CD8-positive, alpha-beta memory T cell (primary cell): Measurements from ENCODE around the gene EPHB1. TPM values are rescaled to one million over a fixed set of nuclear protein-coding genes. Genes with fewer than 3 reads are reported as not detected.

Experiments
- CTCF ChIA-PET: fragments of 350-600 bp; sonication (Branson Sonifier 250); formaldehyde crosslinking; loops from one replicate; lab custom pipeline; 2021; ENCODE audit warnings: antibody characterized with exemption; lab: Charles Lee
- POLR2A ChIA-PET: fragments of 350-600 bp; sonication (Branson Sonifier 250); formaldehyde crosslinking; loops from one replicate; lab custom pipeline; 2021; ENCODE audit warnings: antibody characterized with exemption; lab: Charles Lee
- DNase-seq, 5 donors: peaks; one replicate each; pipeline versions ENCODE4 v3.0.0 to v3.0.0-alpha.2; 2020 to 2022; ENCODE audit warnings: mixed read lengths in 1 of 5
- H3K27ac ChIP-seq: one replicate; pipeline ENCODE4 v1.7.0; 2013; ENCODE audit warnings: low read depth, mild to moderate bottlenecking, low read length, moderate library complexity
- H3K27me3 ChIP-seq: 2 replicates; pipeline ENCODE4 v1.7.0; 2013; ENCODE audit warnings: low read length, mild to moderate bottlenecking; ENCODE audit not compliant: insufficient read depth, poor library complexity, severe bottlenecking
- H3K36me3 ChIP-seq: 2 replicates; pipeline ENCODE4 v1.7.0; 2013; ENCODE audit warnings: mild to moderate bottlenecking, low read length, moderate library complexity; ENCODE audit not compliant: insufficient read depth
- H3K4me1 ChIP-seq: 2 replicates; pipeline ENCODE4 v1.7.0; 2013; ENCODE audit warnings: mild to moderate bottlenecking, low read length, moderate library complexity; ENCODE audit not compliant: insufficient read depth
- H3K4me3 ChIP-seq: 2 replicates; pipeline ENCODE4 v1.7.0; 2013; ENCODE audit warnings: mild to moderate bottlenecking, low read length
- H3K9me3 ChIP-seq: 2 replicates; pipeline ENCODE4 v1.7.0; 2013; ENCODE audit warnings: mild to moderate bottlenecking, low read length
- H3K27ac Mint-ChIP-seq, 8 donors: one replicate each; pipeline ENCODE4 v1.8.0; 2020 to 2021; ENCODE audit warnings: mixed read lengths in 8 of 8, mild to moderate bottlenecking in 6 of 8, inconsistent platforms in 3 of 8, moderate library complexity in 3 of 8
- H3K27me3 Mint-ChIP-seq, 2 donors: one replicate each; pipeline ENCODE4 v1.8.0; 2020 to 2021; ENCODE audit warnings: mixed read lengths in 2 of 2, mild to moderate bottlenecking in 1 of 2, moderate library complexity in 1 of 2
- H3K36me3 Mint-ChIP-seq, 3 donors: one replicate each; pipeline ENCODE4 v1.8.0; 2020 to 2021; ENCODE audit warnings: mixed read lengths in 3 of 3, inconsistent platforms in 1 of 3, mild to moderate bottlenecking in 1 of 3
- H3K4me1 Mint-ChIP-seq, 3 donors: one replicate each; pipeline ENCODE4 v1.8.0; 2020 to 2021; ENCODE audit warnings: mixed read lengths in 3 of 3, inconsistent platforms in 1 of 3, mild to moderate bottlenecking in 1 of 3
- H3K4me3 Mint-ChIP-seq, 7 donors: one replicate each; pipeline ENCODE4 v1.8.0; 2020 to 2021; ENCODE audit warnings: mixed read lengths in 7 of 7, mild to moderate bottlenecking in 6 of 7, moderate library complexity in 4 of 7, inconsistent platforms in 2 of 7
- H3K9me3 Mint-ChIP-seq, 5 donors: one replicate each; pipeline ENCODE4 v1.8.0; 2020 to 2022; ENCODE audit warnings: mixed read lengths in 5 of 5, mild to moderate bottlenecking in 3 of 5, moderate library complexity in 2 of 5, inconsistent platforms in 1 of 5
- polyA plus RNA-seq: library from polyadenylated mRNA; unstranded; fragments of 300-500 nt; fragmentation: Illumina TruSeq; gene quantifications from one replicate; pipeline ENCODE4 v1.2.3, GENCODE V29; 2021
- total RNA-seq, 2 experiments: library from RNA; stranded (reverse); gene quantifications; one replicate each; pipeline ENCODE4 v1.2.3, GENCODE V29; 2021

The EPHB1 gene
- total and polyA plus RNA-seq, 3 experiments from 2014 or later = 0.10 TPM; not detected in 2

DNA sequence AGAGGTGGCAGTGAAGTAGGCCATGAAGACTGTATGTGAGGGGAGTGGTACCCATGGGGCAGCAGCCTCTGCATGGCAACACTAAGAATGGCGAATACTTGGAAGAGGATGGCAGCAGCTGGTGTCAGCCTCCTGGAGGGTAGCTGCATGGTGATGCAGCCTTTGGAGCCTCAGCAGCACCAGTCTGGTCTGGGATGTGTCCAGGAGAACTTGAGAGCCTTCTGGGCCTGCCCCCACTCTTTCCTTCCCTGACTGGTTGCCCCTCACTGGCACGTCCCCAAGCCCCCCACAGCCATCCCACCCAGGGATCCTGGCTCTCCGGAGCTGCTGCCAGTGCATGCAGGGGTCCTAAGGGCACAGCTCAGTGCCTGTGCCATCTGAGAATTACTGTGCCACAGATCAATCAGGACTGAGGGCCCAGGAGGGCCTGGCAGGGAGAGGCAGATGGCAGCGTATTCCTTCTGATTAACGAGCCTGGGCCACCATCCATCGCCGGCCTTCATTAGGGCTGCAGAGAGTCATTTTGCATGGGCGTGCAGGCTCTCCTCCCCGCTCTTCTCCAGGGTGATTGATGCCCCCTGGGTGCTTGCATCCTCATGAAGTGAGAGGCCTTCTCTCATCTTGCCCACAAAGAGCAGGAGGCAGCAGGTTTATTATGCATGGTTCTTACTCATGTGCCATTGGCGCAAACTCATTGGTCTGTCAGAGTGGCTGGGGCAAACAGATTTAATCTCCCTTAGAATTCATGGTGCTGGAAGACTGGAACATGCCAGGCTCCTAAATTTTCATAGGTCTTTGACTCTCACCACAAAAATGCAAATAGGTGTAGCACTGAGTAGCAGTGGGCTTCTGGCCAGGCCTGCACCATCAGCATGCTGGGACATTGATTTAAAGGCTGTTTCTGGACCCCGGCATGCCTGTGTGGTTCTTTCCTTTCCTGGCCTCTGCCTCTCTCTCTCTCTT lies 116.8 kb downstream of the EPHB1 start:
- Histone ChIP-seq H3K4me3 (no peak overlapping the region), H3K4me1 (no peaks in the 10 kb centered on the region), H3K9me3 (no peaks in the 10 kb centered on the region), H3K27ac (no peak overlapping the region), H3K27me3 (no peaks in the 10 kb centered on the region), H3K36me3 (no peaks in the 10 kb centered on the region)
- Mint-ChIP-seq H3K4me3 (peak overlapping the region in 1 of 7 donors; percentile 32), H3K4me1 (no peaks in the 10 kb centered on the region), H3K9me3 (peaks cover 0 to 5% (median 0%) of the 10 kb centered on the region in 5 donors), H3K27me3 (no peaks in the 10 kb centered on the region), H3K27ac (no peak overlapping the region), H3K36me3 (no peaks in the 10 kb centered on the region)
- CTCF ChIA-PET = no interaction called here
- DNase-seq = no peak
- POLR2A ChIA-PET = no interaction called here

DNA sequence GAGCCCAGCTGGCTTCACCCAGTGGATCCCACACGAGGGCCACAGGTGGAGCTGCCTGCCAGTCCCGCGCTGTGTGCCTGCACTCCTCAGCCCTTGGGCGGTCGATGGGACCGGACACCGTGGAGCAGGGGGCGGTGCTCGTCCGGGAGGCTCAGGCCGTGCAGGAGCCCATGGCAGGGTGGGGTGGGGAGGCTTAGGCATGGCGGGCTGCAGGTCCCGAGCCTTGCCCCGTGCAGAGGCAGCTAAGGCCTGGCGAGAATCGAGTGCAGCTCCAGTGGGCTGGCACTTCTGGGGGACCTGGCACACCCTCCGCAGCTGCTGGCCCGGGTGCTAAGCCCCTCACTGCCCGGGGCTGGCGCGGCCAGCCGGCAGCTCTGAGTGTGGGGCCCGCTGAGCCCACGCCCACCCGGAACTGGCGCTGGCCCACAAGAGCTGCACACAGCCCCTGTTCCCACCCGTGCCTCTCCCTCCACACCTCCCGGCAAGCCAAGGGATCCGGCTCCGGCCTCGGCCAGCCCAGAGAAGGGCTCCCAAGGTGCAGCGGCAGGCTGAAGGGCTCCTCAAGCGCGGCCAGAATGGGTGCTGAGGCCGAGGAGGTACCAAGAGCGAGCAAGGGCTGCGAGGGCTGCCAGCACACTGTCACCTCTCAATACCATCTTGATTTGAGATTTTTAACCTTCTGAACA lies 121.4 kb downstream of the EPHB1 start:
- H3K9me3 Mint-ChIP-seq = peaks cover 0 to 5% (median 0%) of the 10 kb centered on the region in 5 donors
- H3K9me3 ChIP-seq = no peaks in the 10 kb centered on the region
- H3K27me3 ChIP-seq = no peaks in the 10 kb centered on the region
- no peak overlapping the region for H3K27ac Mint-ChIP-seq
- H3K27me3 Mint-ChIP-seq = no peaks in the 10 kb centered on the region
- ChIA-PET POLR2A (no interaction called here), CTCF (no interaction called here)
- H3K4me1 ChIP-seq = no peaks in the 10 kb centered on the region
- H3K4me1 Mint-ChIP-seq = peaks cover 0 to 4% (median 0%) of the 10 kb centered on the region in 3 donors
- H3K27ac ChIP-seq = no peak overlapping the region
- H3K36me3 ChIP-seq = no peaks in the 10 kb centered on the region
- no peak overlapping the region for H3K4me3 Mint-ChIP-seq
- DNase-seq = no peak
- no peaks in the 10 kb centered on the region for H3K36me3 Mint-ChIP-seq
- H3K4me3 ChIP-seq = no peak overlapping the region

DNA sequence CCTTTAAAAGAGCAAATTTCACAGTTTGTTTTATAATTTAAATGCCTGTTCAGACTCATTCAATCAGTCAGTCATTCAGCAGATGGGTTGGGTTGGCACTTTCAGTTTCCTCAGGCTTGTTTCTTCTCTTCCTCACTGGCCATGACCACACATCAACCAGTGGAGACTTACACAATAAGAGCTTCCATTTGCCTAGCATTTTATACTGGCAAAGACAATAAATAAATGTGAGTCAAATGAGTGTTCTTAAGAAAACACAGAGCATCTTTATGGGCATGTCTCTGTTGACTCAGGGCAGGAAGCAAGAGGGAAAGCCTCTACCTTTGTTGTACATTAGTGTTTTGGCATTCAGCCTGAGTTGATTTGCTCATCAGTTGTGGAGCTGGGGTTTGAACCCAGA lies 122.6 kb downstream of the EPHB1 start:
- Mint-ChIP-seq H3K9me3 (peaks cover 0 to 5% (median 0%) of the 10 kb centered on the region in 5 donors), H3K4me3 (no peak overlapping the region), H3K27me3 (no peaks in the 10 kb centered on the region), H3K36me3 (no peaks in the 10 kb centered on the region), H3K4me1 (peaks cover 0 to 4% (median 0%) of the 10 kb centered on the region in 3 donors), H3K27ac (no peak overlapping the region)
- POLR2A ChIA-PET = no interaction called here
- Histone ChIP-seq H3K4me1 (no peaks in the 10 kb centered on the region), H3K9me3 (no peaks in the 10 kb centered on the region), H3K36me3 (no peaks in the 10 kb centered on the region), H3K27ac (no peak overlapping the region), H3K4me3 (no peak overlapping the region), H3K27me3 (no peaks in the 10 kb centered on the region)
- CTCF ChIA-PET = interaction anchor here (1.1 kb wide), 1 partner anchor 10 kb away, joined by 4 read pairs; no protein-coding TSS in a partner anchor
- no peak for DNase-seq

DNA sequence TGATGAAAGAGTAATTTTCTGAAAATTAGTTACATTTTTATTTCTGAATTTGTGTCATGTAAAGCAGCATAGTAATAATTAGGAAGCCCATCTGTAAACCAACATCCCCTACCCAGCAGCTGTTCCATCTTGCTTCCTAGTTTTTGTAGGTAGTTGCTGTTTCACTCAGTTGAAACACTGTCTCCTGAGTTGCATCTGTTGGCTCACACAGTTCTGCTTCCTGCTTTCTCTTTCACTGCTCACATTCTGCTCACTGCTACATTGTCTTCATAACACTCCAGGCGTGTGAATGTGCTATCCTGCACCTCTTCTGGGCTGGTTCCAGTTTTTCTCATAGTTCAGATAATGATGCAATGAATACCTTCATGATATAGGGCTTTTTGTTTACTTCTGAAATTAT lies 123.4 kb downstream of the EPHB1 start:
- H3K4me3 Mint-ChIP-seq = no peak overlapping the region
- Histone ChIP-seq H3K27ac (no peak overlapping the region), H3K27me3 (no peaks in the 10 kb centered on the region), H3K36me3 (no peaks in the 10 kb centered on the region), H3K4me1 (no peaks in the 10 kb centered on the region), H3K4me3 (no peak overlapping the region), H3K9me3 (no peaks in the 10 kb centered on the region)
- H3K9me3 Mint-ChIP-seq = peaks cover 0 to 5% (median 0%) of the 10 kb centered on the region in 5 donors
- ChIA-PET CTCF (interaction anchor here (1.1 kb wide), 1 partner anchor 9 kb away, joined by 4 read pairs; no protein-coding TSS in a partner anchor), POLR2A (no interaction called here)
- no peak for DNase-seq
- no peaks in the 10 kb centered on the region for H3K36me3 Mint-ChIP-seq
- peaks cover 0 to 4% (median 0%) of the 10 kb centered on the region in 3 donors for H3K4me1 Mint-ChIP-seq
- H3K27me3 Mint-ChIP-seq = no peaks in the 10 kb centered on the region
- no peak overlapping the region for H3K27ac Mint-ChIP-seq

DNA sequence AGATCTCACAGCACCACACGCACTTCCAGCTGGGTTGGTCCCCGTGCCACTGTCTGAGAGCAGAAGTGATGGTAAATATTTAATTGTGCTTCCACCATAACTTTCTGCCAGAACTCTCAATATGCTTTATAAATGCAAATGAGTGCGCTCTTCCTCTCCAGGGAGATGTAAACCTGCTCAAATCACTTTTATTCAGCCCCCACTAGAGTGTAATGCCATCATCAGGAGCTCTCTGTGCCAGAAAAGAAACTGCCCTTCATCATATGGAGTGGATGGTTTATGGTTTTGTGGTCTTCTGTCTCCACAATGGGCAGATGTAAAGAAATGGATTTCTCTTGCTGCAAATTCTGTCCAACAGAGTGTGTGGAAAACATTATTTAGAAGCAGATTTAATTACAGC lies 127.0 kb downstream of the EPHB1 start:
- Histone ChIP-seq H3K9me3 (no peaks in the 10 kb centered on the region), H3K36me3 (no peaks in the 10 kb centered on the region), H3K4me3 (no peak overlapping the region), H3K4me1 (no peaks in the 10 kb centered on the region), H3K27ac (no peak overlapping the region), H3K27me3 (no peaks in the 10 kb centered on the region)
- Mint-ChIP-seq H3K36me3 (no peaks in the 10 kb centered on the region), H3K4me1 (peaks cover 0 to 4% (median 0%) of the 10 kb centered on the region in 3 donors), H3K4me3 (no peak overlapping the region), H3K27me3 (no peaks in the 10 kb centered on the region), H3K9me3 (peaks cover 0 to 3% (median 0%) of the 10 kb centered on the region in 5 donors), H3K27ac (no peak overlapping the region)
- ChIA-PET CTCF (no interaction called here), POLR2A (no interaction called here)
- DNase-seq = no peak

DNA sequence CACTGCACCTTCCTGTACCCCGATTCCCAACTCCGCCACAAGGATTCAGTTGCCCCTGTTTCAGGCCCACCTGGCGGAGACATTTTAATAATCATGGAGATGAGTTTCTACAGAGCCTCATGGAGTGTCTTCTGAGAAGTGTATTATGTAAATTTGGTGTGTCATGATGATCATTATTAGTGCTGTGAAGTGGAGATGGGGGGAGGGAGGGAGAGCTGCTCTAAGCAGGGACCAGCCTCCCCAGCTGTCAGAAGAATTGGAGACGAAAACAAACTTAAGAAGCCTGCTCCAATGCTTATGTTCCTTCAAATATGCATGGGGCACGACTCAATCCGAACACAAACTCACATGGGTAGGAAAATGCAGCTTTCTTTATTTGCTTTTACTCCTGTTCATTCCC lies 127.8 kb downstream of the EPHB1 start:
- Histone ChIP-seq H3K27me3 (no peaks in the 10 kb centered on the region), H3K27ac (no peak overlapping the region), H3K4me1 (no peaks in the 10 kb centered on the region), H3K36me3 (no peaks in the 10 kb centered on the region), H3K4me3 (no peak overlapping the region), H3K9me3 (no peaks in the 10 kb centered on the region)
- H3K27me3 Mint-ChIP-seq = no peaks in the 10 kb centered on the region
- no peak overlapping the region for H3K27ac Mint-ChIP-seq
- DNase-seq = no peak
- H3K9me3 Mint-ChIP-seq = peaks cover 0 to 3% (median 0%) of the 10 kb centered on the region in 5 donors
- CTCF ChIA-PET = no interaction called here
- POLR2A ChIA-PET = no interaction called here
- no peak overlapping the region for H3K4me3 Mint-ChIP-seq
- H3K4me1 Mint-ChIP-seq = peaks cover 0 to 3% (median 0%) of the 10 kb centered on the region in 3 donors
- no peaks in the 10 kb centered on the region for H3K36me3 Mint-ChIP-seq

DNA sequence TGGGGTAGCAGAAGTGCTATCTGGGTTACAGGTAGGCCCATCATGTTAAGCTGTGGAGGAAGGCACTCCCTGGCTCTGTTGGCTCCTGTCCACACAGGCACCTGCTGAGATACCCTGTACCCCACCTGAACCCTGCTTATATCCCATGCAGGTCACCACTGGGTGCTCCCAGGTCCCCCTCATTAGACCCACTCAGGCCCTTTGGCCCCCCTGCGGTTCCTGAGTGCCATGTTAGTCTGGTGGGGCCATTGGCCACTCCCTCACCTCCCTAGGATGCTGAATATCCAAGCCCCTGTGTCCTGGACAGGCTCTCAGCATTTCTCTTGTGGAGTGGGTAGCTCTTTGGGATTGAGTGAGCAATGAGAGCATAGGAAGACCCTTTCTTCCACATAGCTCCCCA lies 128.2 kb downstream of the EPHB1 start:
- no peak overlapping the region for H3K27ac ChIP-seq
- no peaks in the 10 kb centered on the region for H3K4me1 ChIP-seq
- H3K27ac Mint-ChIP-seq = no peak overlapping the region
- no peaks in the 10 kb centered on the region for H3K36me3 Mint-ChIP-seq
- POLR2A ChIA-PET = no interaction called here
- DNase-seq = no peak
- H3K36me3 ChIP-seq = no peaks in the 10 kb centered on the region
- no peaks in the 10 kb centered on the region for H3K4me1 Mint-ChIP-seq
- CTCF ChIA-PET = no interaction called here
- no peaks in the 10 kb centered on the region for H3K27me3 ChIP-seq
- H3K27me3 Mint-ChIP-seq = no peaks in the 10 kb centered on the region
- peaks cover 0 to 3% (median 0%) of the 10 kb centered on the region in 5 donors for H3K9me3 Mint-ChIP-seq
- H3K4me3 Mint-ChIP-seq = no peak overlapping the region
- no peaks in the 10 kb centered on the region for H3K9me3 ChIP-seq
- no peak overlapping the region for H3K4me3 ChIP-seq

DNA sequence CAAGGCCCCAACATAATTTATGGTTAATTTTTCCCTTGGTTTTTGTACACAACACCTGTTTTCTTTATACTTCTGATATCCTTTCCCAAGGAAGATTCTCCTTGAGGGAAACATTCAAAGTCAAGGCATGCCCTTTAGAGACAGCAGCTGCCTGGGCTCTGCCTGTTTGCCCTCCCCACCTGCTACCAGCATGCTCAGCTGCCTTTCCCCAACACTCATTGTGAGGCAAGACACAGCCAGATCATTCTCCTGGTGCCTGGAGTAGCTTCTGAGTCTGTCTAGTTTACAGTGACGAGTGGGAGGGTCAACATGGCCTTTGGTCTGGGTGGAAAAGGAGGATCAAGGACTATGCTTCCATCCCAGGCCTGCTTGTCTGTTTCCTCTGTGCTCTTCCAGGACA lies 132.5 kb downstream of the EPHB1 start:
- no peak overlapping the region for H3K27ac ChIP-seq
- no peak overlapping the region for H3K4me3 ChIP-seq
- no peaks in the 10 kb centered on the region for H3K9me3 ChIP-seq
- ChIA-PET CTCF (interaction anchor here (1.1 kb wide), 1 partner anchor 10 kb away, joined by 4 read pairs; no protein-coding TSS in a partner anchor), POLR2A (no interaction called here)
- Mint-ChIP-seq H3K9me3 (peaks cover 0 to 2% (median 0%) of the 10 kb centered on the region in 5 donors), H3K4me1 (peaks cover 0 to 7% (median 0%) of the 10 kb centered on the region in 3 donors), H3K4me3 (no peak overlapping the region), H3K36me3 (no peaks in the 10 kb centered on the region), H3K27me3 (no peaks in the 10 kb centered on the region), H3K27ac (no peak overlapping the region)
- H3K27me3 ChIP-seq = no peaks in the 10 kb centered on the region
- no peaks in the 10 kb centered on the region for H3K36me3 ChIP-seq
- DNase-seq = no peak
- no peaks in the 10 kb centered on the region for H3K4me1 ChIP-seq
